HepG2 (cell line): ENCODE data around the gene COMT. TPM values are rescaled to one million over a fixed set of nuclear protein-coding genes. Genes with fewer than 3 reads are reported as not detected.

Source experiments
- AGO2 ChIP-seq: fragments of 200-400 bp; formaldehyde crosslinking; optimal IDR thresholded peaks from 2 replicates; pipeline ENCODE3; 2017; ENCODE audit warnings: mild to moderate bottlenecking, low read depth, low read length, moderate library complexity
- ARNT2 ChIP-seq: sonication (generic); formaldehyde crosslinking; IDR thresholded peaks from 2 replicates; pipeline ENCODE4 v1.8.0; 2022; ENCODE audit warnings: mild to moderate bottlenecking, low read depth, missing genetic modification reagents, moderate library complexity
- CREM ChIP-seq, 2 experiments: sonication (generic) in 1 of 2; formaldehyde crosslinking in 1 of 2; IDR thresholded peaks; 2 replicates each; pipeline versions ENCODE4 v1.4.0 to v1.6.1; 2016 to 2020; ENCODE audit warnings: antibody characterized with exemption in 1 of 2, mild to moderate bottlenecking in 1 of 2, missing genetic modification reagents in 1 of 2
- ISL2 ChIP-seq: sonication (generic); formaldehyde crosslinking; IDR thresholded peaks from 2 replicates; pipeline ENCODE4 v1.5.0; 2020; ENCODE audit warnings: missing genetic modification reagents
- KAT8 ChIP-seq: IDR thresholded peaks from 2 replicates; pipeline ENCODE4 v1.6.1; 2016; ENCODE audit warnings: missing genetic modification reagents, missing compliant biosample characterization
- NR1H2 ChIP-seq: sonication (generic); formaldehyde crosslinking; IDR thresholded peaks from 2 replicates; pipeline ENCODE4 v1.8.1; 2022; ENCODE audit warnings: low read depth, missing genetic modification reagents, borderline replicate concordance
- PRDM10 ChIP-seq: sonication (generic); formaldehyde crosslinking; IDR thresholded peaks from 2 replicates; pipeline ENCODE4 v1.4.0; 2020; ENCODE audit warnings: low read depth, missing genetic modification reagents
- RAD21 ChIP-seq: fragments of 450-650 bp; formaldehyde crosslinking; IDR thresholded peaks from 2 replicates; pipeline ENCODE4 v1.5.0; 2020; ENCODE audit warnings: mild to moderate bottlenecking
- ZBED4 ChIP-seq: sonication (generic); formaldehyde crosslinking; IDR thresholded peaks from 2 replicates; pipeline ENCODE4 v1.4.0; 2020; ENCODE audit warnings: missing genetic modification reagents, borderline replicate concordance
- ZBTB21 ChIP-seq: sonication (generic); formaldehyde crosslinking; IDR thresholded peaks from 2 replicates; pipeline ENCODE4 v1.4.0; 2020; ENCODE audit warnings: missing genetic modification reagents
- ZC3H4 ChIP-seq: sonication (generic); formaldehyde crosslinking; IDR thresholded peaks from 2 replicates; pipeline ENCODE4 v1.4.0; 2020; ENCODE audit warnings: missing genetic modification reagents, borderline replicate concordance
- ZFP36L2 ChIP-seq: sonication (generic); formaldehyde crosslinking; IDR thresholded peaks from 2 replicates; pipeline ENCODE4 v1.4.0; 2020; ENCODE audit warnings: missing genetic modification reagents
- ZFP91 ChIP-seq: sonication (generic); formaldehyde crosslinking; IDR thresholded peaks from 2 replicates; pipeline ENCODE4 v1.9.0; 2022; ENCODE audit warnings: missing genetic modification reagents, mild to moderate bottlenecking, borderline replicate concordance
- ZFYVE20 ChIP-seq: sonication (generic); formaldehyde crosslinking; IDR thresholded peaks from 2 replicates; pipeline ENCODE4 v1.8.0; 2023; ENCODE audit warnings: low read depth, mild to moderate bottlenecking, moderate library complexity, missing genetic modification reagents, borderline replicate concordance
- ZNF205 ChIP-seq: IDR thresholded peaks from 2 replicates; pipeline ENCODE4 v1.6.1; 2018; ENCODE audit warnings: missing biosample characterization, missing genetic modification reagents
- ZNF263 ChIP-seq: sonication (generic); formaldehyde crosslinking; IDR thresholded peaks from 2 replicates; pipeline ENCODE4 v1.4.0; 2020; ENCODE audit warnings: missing genetic modification reagents
- ZNF512 ChIP-seq: sonication (generic); formaldehyde crosslinking; IDR thresholded peaks from 2 replicates; pipeline ENCODE4 v1.4.0; 2020; ENCODE audit warnings: mild to moderate bottlenecking, missing genetic modification reagents
- polyA plus RNA-seq, 8 experiments: library from polyadenylated mRNA; depleted of rRNA in 3 of 8; stranded (reverse) in 7 of 8; unstranded in 1 of 8; fragments of >200 nt; fragmentation: Illumina TruSeq in 4 of 8; extraction: Trizol in 4 of 8; gene quantifications; 2 replicates each; pipeline versions ENCODE4 v1.2.1 to v1.2.3, GENCODE V29; 2011 to 2016; ENCODE audit warnings: low read depth in 4 of 8, missing spikeins in 1 of 8, mixed read lengths in 1 of 8; ENCODE audit not compliant: insufficient read depth in 1 of 8
- total RNA-seq, 5 experiments: library from RNA; depleted of rRNA; stranded (reverse); fragments of >200 nt; fragmentation: Illumina TruSeq; extraction: Trizol; gene quantifications; 2 replicates each; pipeline ENCODE4 v1.2.3, GENCODE V29; 2016; ENCODE audit warnings: low read depth in 1 of 5

The COMT gene
- total and polyA plus RNA-seq, 2 of the 13 experiments (the other 11 are each of a cell fraction or from before 2014, with no cell fraction given): 156 to 162 TPM

GRCh38 chr22:19970479-19971275 lies 29.1 kb downstream of the COMT start (continued):
- TF ChIP-seq AGO2 (peak; percentile 44), ZFYVE20 (0 out of 2 replicates have a peak, but pooled peaks have one; percentile 20), ZNF263 (peak; percentile 97), ZBED4 (CRISPR knock-in tag) (peak; percentile 97), ZFP36L2 (CRISPR knock-in tag) (0 out of 2 replicates have a peak, but pooled peaks have one; percentile 28), ZNF205 (0 out of 2 replicates have a peak, but pooled peaks have one; percentile 72), ARNT2 (peak; percentile 28; the same call in 1 of the 2 replicates), PRDM10 (CRISPR knock-in tag) (peak; percentile 33; the same call in 1 of the 2 replicates), CREM (IDR thresholded peaks at IDR 0.05) (peak; percentile 59), CREM (CRISPR knock-in tag; IDR thresholded peaks at IDR 0.05) (no peak), KAT8 (CRISPR knock-in tag) (peak; percentile 71), ZC3H4 (CRISPR knock-in tag) (no peak), ZBTB21 (CRISPR knock-in tag) (no peak; the same call in 1 of the 2 replicates), NR1H2 (CRISPR knock-in tag) (no peak), RAD21 (CRISPR knock-in tag) (peak; percentile 85), ZNF512 (CRISPR knock-in tag) (no peak), ZFP91 (CRISPR knock-in tag) (peak; percentile 87; the same call in 1 of the 2 replicates), ISL2 (CRISPR knock-in tag) (no peak)
